ENCODE measurements around the gene FBL. TPM values are rescaled to one million over a fixed set of nuclear protein-coding genes. Genes with fewer than 3 reads are reported as not detected.
A peak's percentile ranks its signal among the peaks of the same experiment; 100 is the strongest.
"Not testable (repeated sequence)": the region's sequence is repeated elsewhere in the genome, so short reads cannot be mapped to it uniquely, and the experiment has no call there.

Gene FBL
- total RNA-seq, 1 donor from 2014 or later, result 135 TPM

DNA sequence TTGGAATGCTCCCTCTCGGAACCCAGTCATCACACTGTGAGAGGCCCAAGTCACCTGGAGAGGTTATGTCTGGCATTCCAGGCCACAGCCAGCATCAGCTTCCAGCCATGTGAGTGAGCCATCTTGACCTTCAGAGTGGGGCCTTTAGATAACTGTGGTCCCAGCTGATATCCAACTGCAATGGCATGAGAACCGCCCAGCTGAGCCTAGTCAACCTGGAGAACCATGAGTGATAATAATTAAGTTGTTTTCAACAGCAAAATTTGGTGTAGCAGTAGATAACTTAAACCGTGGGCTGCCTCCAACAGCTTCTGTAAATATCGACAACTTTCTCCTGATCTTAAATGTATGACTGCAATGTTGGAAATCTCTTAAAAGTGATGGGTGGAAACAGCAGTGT, 36.8 kb downstream of the FBL start:
- no peak overlapping the region for H3K4me3 ChIP-seq (ENCODE audit: insufficient read depth, low read depth, low read length)
- no peaks in the 10 kb centered on the region for H3K9me3 ChIP-seq (ENCODE audit: insufficient read depth, low read depth, low read length)
- no peaks in the 10 kb centered on the region for H3K79me2 ChIP-seq (ENCODE audit: insufficient read depth, low read length)
- H3K4me1 ChIP-seq (ENCODE audit: insufficient read depth, low read length), result no peaks in the 10 kb centered on the region
- no peak overlapping the region for H2AFZ ChIP-seq (ENCODE audit: low read depth, low read length)
- H3K4me3 Mint-ChIP-seq (ENCODE audit: unreplicated experiment), result no peak overlapping the region
- H3K9ac ChIP-seq (ENCODE audit: low read length), result no peak overlapping the region
- H3K4me1 Mint-ChIP-seq (ENCODE audit: low read depth, unreplicated experiment), result no peaks in the 10 kb centered on the region
- no peaks in the 10 kb centered on the region for H3K27me3 Mint-ChIP-seq (ENCODE audit: low read depth, unreplicated experiment)
- FAIRE-seq (no peak), DNase-seq (ENCODE audit: low read depth) (no peak)
- H3K27ac Mint-ChIP-seq (ENCODE audit: unreplicated experiment), result no peak overlapping the region
- TF ChIP-seq, protein P1, sequence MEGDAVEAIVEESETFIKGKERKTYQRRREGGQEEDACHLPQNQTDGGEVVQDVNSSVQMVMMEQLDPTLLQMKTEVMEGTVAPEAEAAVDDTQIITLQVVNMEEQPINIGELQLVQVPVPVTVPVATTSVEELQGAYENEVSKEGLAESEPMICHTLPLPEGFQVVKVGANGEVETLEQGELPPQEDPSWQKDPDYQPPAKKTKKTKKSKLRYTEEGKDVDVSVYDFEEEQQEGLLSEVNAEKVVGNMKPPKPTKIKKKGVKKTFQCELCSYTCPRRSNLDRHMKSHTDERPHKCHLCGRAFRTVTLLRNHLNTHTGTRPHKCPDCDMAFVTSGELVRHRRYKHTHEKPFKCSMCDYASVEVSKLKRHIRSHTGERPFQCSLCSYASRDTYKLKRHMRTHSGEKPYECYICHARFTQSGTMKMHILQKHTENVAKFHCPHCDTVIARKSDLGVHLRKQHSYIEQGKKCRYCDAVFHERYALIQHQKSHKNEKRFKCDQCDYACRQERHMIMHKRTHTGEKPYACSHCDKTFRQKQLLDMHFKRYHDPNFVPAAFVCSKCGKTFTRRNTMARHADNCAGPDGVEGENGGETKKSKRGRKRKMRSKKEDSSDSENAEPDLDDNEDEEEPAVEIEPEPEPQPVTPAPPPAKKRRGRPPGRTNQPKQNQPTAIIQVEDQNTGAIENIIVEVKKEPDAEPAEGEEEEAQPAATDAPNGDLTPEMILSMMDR (IDR thresholded peaks at IDR 0.05; ENCODE audit: insufficient read depth, low read depth, low read length), result no peak
- no peak for TF ChIP-seq EZH2 (IDR thresholded peaks at IDR 0.05; ENCODE audit: insufficient read depth, low read length)
- H3K9me3 Mint-ChIP-seq (ENCODE audit: unreplicated experiment), result peaks cover 1% of the 10 kb centered on the region
- no peak overlapping the region for H3K27ac ChIP-seq (ENCODE audit: low read depth, low read length)
- H3K4me2 ChIP-seq (ENCODE audit: low read length), result no peak overlapping the region
- H3K27me3 ChIP-seq (ENCODE audit: insufficient read depth, low read length), result no peaks in the 10 kb centered on the region
- peaks cover 4% of the 10 kb centered on the region for H4K20me1 ChIP-seq (ENCODE audit: insufficient read depth, low read length)
- no peaks in the 10 kb centered on the region for H3K36me3 ChIP-seq (ENCODE audit: insufficient read depth, low read length)
- H3K36me3 Mint-ChIP-seq (ENCODE audit: low read depth, unreplicated experiment), result no peaks in the 10 kb centered on the region

DNA sequence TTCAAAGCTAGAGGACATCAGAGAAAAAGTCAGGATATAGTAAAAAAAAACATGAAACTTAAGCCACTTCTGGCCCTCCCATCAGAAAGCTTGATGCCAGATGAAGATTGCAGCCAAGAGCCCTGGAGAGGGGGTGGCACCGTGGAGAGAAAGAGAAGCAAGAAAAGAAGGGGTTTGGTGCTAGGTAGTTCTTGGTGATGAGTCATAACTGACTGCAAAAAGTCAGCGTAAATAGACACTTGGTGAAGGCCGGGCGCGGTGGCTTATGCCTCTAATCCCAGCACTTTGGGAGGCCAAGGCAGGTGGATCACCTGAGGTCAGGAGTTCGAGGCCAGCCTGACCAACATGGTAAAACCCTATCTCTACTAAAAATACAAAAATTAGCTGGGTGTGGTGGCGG, 37.5 kb downstream of the FBL start:
- not testable (repeated sequence) for FAIRE-seq; H3K4me3 ChIP-seq (ENCODE audit: insufficient read depth, low read depth, low read length)

DNA sequence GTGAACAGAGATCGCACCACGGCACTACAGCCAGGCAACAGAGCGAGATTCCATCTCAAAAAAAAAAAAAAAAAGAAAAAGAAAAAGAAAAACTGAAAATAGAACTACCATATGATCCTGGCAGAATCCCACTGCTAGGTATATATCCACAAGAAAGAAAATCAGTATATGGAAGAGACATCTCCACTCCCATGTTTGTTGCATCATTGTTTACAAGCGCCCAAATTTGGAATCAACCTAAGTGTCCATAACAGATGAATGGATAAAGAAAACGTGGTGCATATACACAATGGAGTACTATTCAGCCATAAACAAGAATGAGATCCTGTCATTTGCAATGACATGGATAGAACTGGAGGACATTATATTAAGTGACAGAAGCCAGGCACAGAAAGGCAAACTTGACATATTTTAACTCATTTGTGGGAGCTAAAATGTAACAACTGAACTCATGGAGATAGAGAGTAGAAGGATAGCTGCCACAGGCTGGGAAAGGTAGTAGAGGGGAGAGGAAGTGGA, 38.3 kb downstream of the FBL start:
- Histone ChIP-seq H3K27me3 (ENCODE audit: insufficient read depth, low read length) (no peaks in the 10 kb centered on the region), H3K4me1 (ENCODE audit: insufficient read depth, low read length) (no peaks in the 10 kb centered on the region), H2AFZ (ENCODE audit: low read depth, low read length) (no peak overlapping the region), H3K9me3 (ENCODE audit: insufficient read depth, low read depth, low read length) (no peaks in the 10 kb centered on the region), H3K9ac (ENCODE audit: low read length) (no peak overlapping the region), H3K4me2 (ENCODE audit: low read length) (no peak overlapping the region), H3K4me3 (ENCODE audit: insufficient read depth, low read depth, low read length) (no peak overlapping the region), H3K36me3 (ENCODE audit: insufficient read depth, low read length) (no peaks in the 10 kb centered on the region), H4K20me1 (ENCODE audit: insufficient read depth, low read length) (no peaks in the 10 kb centered on the region), H3K27ac (ENCODE audit: low read depth, low read length) (no peak overlapping the region), H3K79me2 (ENCODE audit: insufficient read depth, low read length) (no peaks in the 10 kb centered on the region)
- TF ChIP-seq EZH2 (IDR thresholded peaks at IDR 0.05; ENCODE audit: insufficient read depth, low read length), result no peak
- TF ChIP-seq, protein P1 (IDR thresholded peaks at IDR 0.05; ENCODE audit: insufficient read depth, low read depth, low read length), result no peak
- FAIRE-seq, result peak; percentile 13
- Mint-ChIP-seq H3K36me3 (ENCODE audit: low read depth, unreplicated experiment) (no peaks in the 10 kb centered on the region), H3K9me3 (ENCODE audit: unreplicated experiment) (peaks cover 1% of the 10 kb centered on the region), H3K4me1 (ENCODE audit: low read depth, unreplicated experiment) (no peaks in the 10 kb centered on the region), H3K27ac (ENCODE audit: unreplicated experiment) (no peak overlapping the region), H3K27me3 (ENCODE audit: low read depth, unreplicated experiment) (peaks cover 4% of the 10 kb centered on the region), H3K4me3 (ENCODE audit: unreplicated experiment) (no peak overlapping the region)
- no peak for DNase-seq (ENCODE audit: low read depth)

More for the DNA sequence above, 37.5 kb downstream of the FBL start:
- not testable (repeated sequence) for H3K4me2 ChIP-seq (ENCODE audit: low read length); H4K20me1 ChIP-seq (ENCODE audit: insufficient read depth, low read length); H3K9ac ChIP-seq (ENCODE audit: low read length); H3K36me3 ChIP-seq (ENCODE audit: insufficient read depth, low read length); DNase-seq (ENCODE audit: low read depth); H3K36me3 Mint-ChIP-seq (ENCODE audit: low read depth, unreplicated experiment); H3K4me1 Mint-ChIP-seq (ENCODE audit: low read depth, unreplicated experiment); H3K4me3 Mint-ChIP-seq (ENCODE audit: unreplicated experiment); H3K79me2 ChIP-seq (ENCODE audit: insufficient read depth, low read length); H3K27me3 Mint-ChIP-seq (ENCODE audit: low read depth, unreplicated experiment); H2AFZ ChIP-seq (ENCODE audit: low read depth, low read length); H3K9me3 ChIP-seq (ENCODE audit: insufficient read depth, low read depth, low read length); H3K9me3 Mint-ChIP-seq (ENCODE audit: unreplicated experiment); H3K4me1 ChIP-seq (ENCODE audit: insufficient read depth, low read length); H3K27ac Mint-ChIP-seq (ENCODE audit: unreplicated experiment); H3K27ac ChIP-seq (ENCODE audit: low read depth, low read length); H3K27me3 ChIP-seq (ENCODE audit: insufficient read depth, low read length)

Data from astrocyte (in vitro differentiated cells and primary cell).